ENCODE measurements around the gene KRTAP5-1. TPM values are rescaled to one million over a fixed set of nuclear protein-coding genes. Genes with fewer than 3 reads are reported as not detected.
A peak's percentile ranks its signal among the peaks of the same experiment; 100 is the strongest.

The KRTAP5-1 gene
- total RNA-seq, 1 donor from 2014 or later, result not detected

- Mint-ChIP-seq H3K9me3 (ENCODE audit: low read depth) (no peaks in the 10 kb centered on the region), H3K36me3 (ENCODE audit: insufficient read depth) (no peaks in the 10 kb centered on the region), H3K27ac (no peak within 1 kb of the TSS), H3K4me1 (ENCODE audit: low read depth) (peaks cover 7% of the 10 kb centered on the region), H3K4me3 (ENCODE audit: low read depth) (no peak within 1 kb of the TSS), H3K27me3 (peaks cover 63% of the 10 kb centered on the region)
- DNase-seq (ENCODE audit: low spot score, unreplicated experiment), result no peak
- TF ChIP-seq, protein P1, sequence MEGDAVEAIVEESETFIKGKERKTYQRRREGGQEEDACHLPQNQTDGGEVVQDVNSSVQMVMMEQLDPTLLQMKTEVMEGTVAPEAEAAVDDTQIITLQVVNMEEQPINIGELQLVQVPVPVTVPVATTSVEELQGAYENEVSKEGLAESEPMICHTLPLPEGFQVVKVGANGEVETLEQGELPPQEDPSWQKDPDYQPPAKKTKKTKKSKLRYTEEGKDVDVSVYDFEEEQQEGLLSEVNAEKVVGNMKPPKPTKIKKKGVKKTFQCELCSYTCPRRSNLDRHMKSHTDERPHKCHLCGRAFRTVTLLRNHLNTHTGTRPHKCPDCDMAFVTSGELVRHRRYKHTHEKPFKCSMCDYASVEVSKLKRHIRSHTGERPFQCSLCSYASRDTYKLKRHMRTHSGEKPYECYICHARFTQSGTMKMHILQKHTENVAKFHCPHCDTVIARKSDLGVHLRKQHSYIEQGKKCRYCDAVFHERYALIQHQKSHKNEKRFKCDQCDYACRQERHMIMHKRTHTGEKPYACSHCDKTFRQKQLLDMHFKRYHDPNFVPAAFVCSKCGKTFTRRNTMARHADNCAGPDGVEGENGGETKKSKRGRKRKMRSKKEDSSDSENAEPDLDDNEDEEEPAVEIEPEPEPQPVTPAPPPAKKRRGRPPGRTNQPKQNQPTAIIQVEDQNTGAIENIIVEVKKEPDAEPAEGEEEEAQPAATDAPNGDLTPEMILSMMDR (IDR thresholded peaks at IDR 0.05; ENCODE audit: unreplicated experiment), result no peak
Observed at GRCh38 chr11:1629326-1630185, 44.5 kb upstream of the KRTAP5-1 start, which contains the start of gene KRTAP5-5. KRTAP5-5 (plus strand) TSS chr11:1629775; CDS start chr11:1629841, 66 bp downstream.

DNA sequence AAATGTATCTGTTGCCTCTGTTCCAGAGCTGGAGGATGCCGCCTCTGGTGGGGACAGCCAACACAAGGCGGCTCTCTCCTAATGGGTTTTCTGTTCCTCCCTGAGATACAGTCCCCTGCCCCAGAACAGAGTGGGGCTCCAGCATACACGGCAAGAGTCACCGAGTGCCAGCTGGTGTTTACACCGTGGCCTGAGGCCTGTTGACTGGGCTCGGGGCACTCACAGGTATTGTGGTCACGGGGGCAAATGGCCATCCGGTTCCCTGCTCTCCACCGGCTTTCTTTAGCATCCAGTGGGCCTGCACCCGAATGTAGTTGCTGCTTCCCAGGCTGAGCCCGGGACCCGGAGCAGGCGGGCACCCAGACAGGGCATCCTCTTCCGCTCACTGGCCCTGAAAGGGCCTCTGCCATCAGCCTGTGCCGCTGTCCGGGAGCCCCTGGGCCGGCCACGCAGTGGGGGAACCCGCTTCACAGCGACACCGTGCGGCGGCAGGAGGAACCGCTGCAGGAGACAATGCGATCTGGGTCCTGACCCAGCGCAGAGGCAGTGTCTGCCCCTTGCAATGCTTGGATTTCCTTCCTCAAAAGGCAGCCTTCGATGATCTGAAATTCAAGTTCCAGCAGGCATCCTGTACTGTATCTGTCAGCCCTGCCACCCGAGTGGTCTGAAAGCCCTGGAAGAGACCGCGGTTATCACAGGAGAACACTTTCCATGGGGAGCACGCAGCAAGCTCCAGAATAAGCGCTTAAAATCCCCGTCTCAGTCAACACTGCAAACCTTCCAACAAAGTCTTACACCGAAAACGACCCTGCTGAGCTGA is 43.6 kb upstream of the KRTAP5-1 start:
- Mint-ChIP-seq H3K27ac (no peak overlapping the region), H3K4me3 (ENCODE audit: low read depth) (no peak overlapping the region), H3K27me3 (peaks cover 69% of the 10 kb centered on the region), H3K4me1 (ENCODE audit: low read depth) (peaks cover 7% of the 10 kb centered on the region), H3K9me3 (ENCODE audit: low read depth) (no peaks in the 10 kb centered on the region), H3K36me3 (ENCODE audit: insufficient read depth) (no peaks in the 10 kb centered on the region)
- DNase-seq (ENCODE audit: low spot score, unreplicated experiment), result peak; percentile 65
- TF ChIP-seq, protein P1 (IDR thresholded peaks at IDR 0.05; ENCODE audit: unreplicated experiment), result peak; percentile 91

DNA sequence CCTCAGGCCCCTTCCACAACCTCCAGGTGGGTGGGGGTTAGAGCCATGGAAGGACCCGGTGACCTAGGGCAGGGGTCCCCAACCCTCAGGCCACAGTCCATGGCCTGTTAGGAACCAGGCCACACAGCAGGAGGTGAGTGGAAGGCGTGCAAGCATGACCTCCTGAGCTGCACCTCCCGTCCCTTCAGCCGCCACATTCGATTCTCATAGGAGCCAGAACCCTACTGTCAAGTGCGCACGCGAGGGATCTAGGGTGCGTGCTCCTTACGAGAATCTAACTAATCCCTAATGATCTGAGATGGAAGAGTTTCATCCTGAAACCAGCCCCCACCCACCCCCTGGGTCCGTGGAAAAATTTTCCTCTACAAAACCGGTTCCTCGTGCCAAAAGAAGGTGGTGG is 40.5 kb upstream of the KRTAP5-1 start:
- peaks cover 2% of the 10 kb centered on the region for H3K4me1 Mint-ChIP-seq (ENCODE audit: low read depth)
- peaks cover 60% of the 10 kb centered on the region for H3K27me3 Mint-ChIP-seq
- DNase-seq (ENCODE audit: low spot score, unreplicated experiment), result no peak
- no peaks in the 10 kb centered on the region for H3K36me3 Mint-ChIP-seq (ENCODE audit: insufficient read depth)
- no peak overlapping the region for H3K27ac Mint-ChIP-seq
- H3K9me3 Mint-ChIP-seq (ENCODE audit: low read depth), result no peaks in the 10 kb centered on the region
- H3K4me3 Mint-ChIP-seq (ENCODE audit: low read depth), result no peak overlapping the region
- TF ChIP-seq, protein P1 (IDR thresholded peaks at IDR 0.05; ENCODE audit: unreplicated experiment), result no peak

DNA sequence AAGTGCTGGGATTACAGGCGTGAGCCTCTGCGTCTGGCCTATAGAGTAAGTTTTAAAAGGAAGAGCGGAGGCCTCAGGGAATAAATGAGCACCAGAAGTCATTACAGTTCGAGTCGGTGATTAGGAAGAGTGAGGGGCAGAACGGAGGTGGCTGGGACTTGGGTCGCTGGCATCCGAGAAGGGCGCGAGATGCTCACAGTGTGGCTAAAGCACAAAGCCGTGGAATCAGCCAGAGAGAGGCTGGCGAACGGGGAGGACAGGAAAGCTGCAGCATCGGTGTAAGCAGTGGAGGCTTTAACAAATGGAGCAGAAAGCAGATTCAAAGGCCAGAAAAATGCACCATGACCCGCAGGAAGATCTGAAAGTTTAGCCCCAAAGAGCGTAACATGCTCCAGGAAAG is 39.5 kb upstream of the KRTAP5-1 start:
- Mint-ChIP-seq H3K4me3 (ENCODE audit: low read depth) (no peak overlapping the region), H3K36me3 (ENCODE audit: insufficient read depth) (no peaks in the 10 kb centered on the region), H3K27me3 (peaks cover 62% of the 10 kb centered on the region), H3K4me1 (ENCODE audit: low read depth) (peaks cover 2% of the 10 kb centered on the region), H3K9me3 (ENCODE audit: low read depth) (no peaks in the 10 kb centered on the region), H3K27ac (no peak overlapping the region)
- no peak for DNase-seq (ENCODE audit: low spot score, unreplicated experiment)
- TF ChIP-seq, protein P1 (IDR thresholded peaks at IDR 0.05; ENCODE audit: unreplicated experiment), result no peak

GRCh38 chr11:1623716-1624115 is 38.6 kb upstream of the KRTAP5-1 start:
- TF ChIP-seq, protein P1 (IDR thresholded peaks at IDR 0.05; ENCODE audit: unreplicated experiment), result no peak
- Mint-ChIP-seq H3K27me3 (peaks cover 58% of the 10 kb centered on the region), H3K4me3 (ENCODE audit: low read depth) (no peak overlapping the region), H3K27ac (no peak overlapping the region), H3K4me1 (ENCODE audit: low read depth) (no peaks in the 10 kb centered on the region), H3K36me3 (ENCODE audit: insufficient read depth) (no peaks in the 10 kb centered on the region), H3K9me3 (ENCODE audit: low read depth) (no peaks in the 10 kb centered on the region)
- no peak for DNase-seq (ENCODE audit: low spot score, unreplicated experiment)

All from progenitor cell of endocrine pancreas (in vitro differentiated cells).